ENCODE data around the gene MIPOL1. TPM values are rescaled to one million over a fixed set of nuclear protein-coding genes. Genes with fewer than 3 reads are reported as not detected.

Gene MIPOL1
- total and polyA plus RNA-seq, 2 of the 4 experiments (the other 2 are of a cell fraction): 2.7 to 5.9 TPM

DNA sequence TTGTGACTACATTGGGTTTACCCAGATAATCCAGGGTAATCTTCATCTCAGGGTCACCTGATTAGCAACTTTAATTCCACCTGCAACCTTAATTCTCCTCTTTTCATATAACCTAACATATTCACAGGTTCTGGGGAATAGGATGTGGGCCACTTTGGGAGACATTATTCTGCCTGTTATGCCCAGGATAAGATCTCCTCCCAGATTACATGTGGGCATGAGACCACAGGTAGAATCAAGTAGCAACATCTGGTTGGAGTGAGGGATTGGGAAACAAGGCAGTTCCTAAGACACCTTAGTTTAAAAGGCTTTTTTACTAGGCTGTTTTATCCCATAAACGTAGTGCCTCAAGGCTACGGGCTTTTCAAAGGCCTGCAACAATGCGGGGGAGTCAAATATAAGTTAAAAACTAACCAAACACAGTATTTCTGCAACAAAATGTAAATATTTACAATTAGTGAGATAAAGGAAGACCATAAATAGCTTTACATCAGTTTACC is 215.8 kb downstream of the MIPOL1 start:
- H3K9me3 ChIP-seq (ENCODE audit: control insufficient read depth, insufficient read depth, low read length): no peaks in the 10 kb centered on the region
- ATAC-seq (ENCODE audit: low read depth) (no peak), DNase-seq (no peak)
- H2AK9ac ChIP-seq (replicated peaks; ENCODE audit: low read depth, low read length, poor library complexity): no peak overlapping the region
- no peaks in the 10 kb centered on the region for H3K4me1 ChIP-seq (ENCODE audit: control insufficient read depth, insufficient read depth, low read length)
- no peak overlapping the region for H3K4ac ChIP-seq (ENCODE audit: low read depth, low read length)
- dilution Hi-C loops (cut with HindIII; ENCODE audit: low sequenced_read_pairs, unreplicated experiment): no loop called here
- ChIA-PET CTCF (no interaction called here), POLR2A (ENCODE audit: unreplicated experiment) (no interaction called here)
- H2AFZ ChIP-seq (replicated peaks; ENCODE audit: low read length, poor library complexity): no peak overlapping the region
- H3K23ac ChIP-seq (ENCODE audit: low read depth, low read length): no peak overlapping the region
- H2BK15ac ChIP-seq (ENCODE audit: low read depth, low read length): no peak overlapping the region
- no peaks in the 10 kb centered on the region for H3K27me3 ChIP-seq (ENCODE audit: control insufficient read depth, insufficient read depth, low read length)
- H2BK20ac ChIP-seq (ENCODE audit: low read depth, low read length): no peak overlapping the region
- no peak overlapping the region for H2BK120ac ChIP-seq (ENCODE audit: low read depth, low read length)
- TF ChIP-seq, protein P1, sequence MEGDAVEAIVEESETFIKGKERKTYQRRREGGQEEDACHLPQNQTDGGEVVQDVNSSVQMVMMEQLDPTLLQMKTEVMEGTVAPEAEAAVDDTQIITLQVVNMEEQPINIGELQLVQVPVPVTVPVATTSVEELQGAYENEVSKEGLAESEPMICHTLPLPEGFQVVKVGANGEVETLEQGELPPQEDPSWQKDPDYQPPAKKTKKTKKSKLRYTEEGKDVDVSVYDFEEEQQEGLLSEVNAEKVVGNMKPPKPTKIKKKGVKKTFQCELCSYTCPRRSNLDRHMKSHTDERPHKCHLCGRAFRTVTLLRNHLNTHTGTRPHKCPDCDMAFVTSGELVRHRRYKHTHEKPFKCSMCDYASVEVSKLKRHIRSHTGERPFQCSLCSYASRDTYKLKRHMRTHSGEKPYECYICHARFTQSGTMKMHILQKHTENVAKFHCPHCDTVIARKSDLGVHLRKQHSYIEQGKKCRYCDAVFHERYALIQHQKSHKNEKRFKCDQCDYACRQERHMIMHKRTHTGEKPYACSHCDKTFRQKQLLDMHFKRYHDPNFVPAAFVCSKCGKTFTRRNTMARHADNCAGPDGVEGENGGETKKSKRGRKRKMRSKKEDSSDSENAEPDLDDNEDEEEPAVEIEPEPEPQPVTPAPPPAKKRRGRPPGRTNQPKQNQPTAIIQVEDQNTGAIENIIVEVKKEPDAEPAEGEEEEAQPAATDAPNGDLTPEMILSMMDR (conservative IDR thresholded peaks at IDR 0.05; ENCODE audit: low read depth, low read length): no peak
- no peak for TF ChIP-seq NFE2L2 (IDR thresholded peaks at IDR 0.05; ENCODE audit: low read depth, low read length)
- TF ChIP-seq CEBPB (IDR thresholded peaks at IDR 0.05; ENCODE audit: low read depth, low read length): no peak
- TF ChIP-seq MAZ (IDR thresholded peaks at IDR 0.05; ENCODE audit: borderline replicate concordance, low read depth, low read length): no peak
- TF ChIP-seq RCOR1 (IDR thresholded peaks at IDR 0.05; ENCODE audit: insufficient replicate concordance, low read length): no peak
- TF ChIP-seq POLR2A (IDR thresholded peaks at IDR 0.05; ENCODE audit: low read depth, low read length): no peak
- TF ChIP-seq SMC3 (IDR thresholded peaks at IDR 0.05; ENCODE audit: low read depth, low read length): no peak
- TF ChIP-seq RAD21 (IDR thresholded peaks at IDR 0.05; ENCODE audit: low read length): no peak
- TF ChIP-seq FOS (IDR thresholded peaks at IDR 0.05; ENCODE audit: low read depth, low read length): no peak
- no peak for TF ChIP-seq MXI1 (IDR thresholded peaks at IDR 0.05; ENCODE audit: borderline replicate concordance, low read depth, low read length)
- TF ChIP-seq MAFK (IDR thresholded peaks at IDR 0.05; ENCODE audit: low read depth, low read length): no peak
- no peak for TF ChIP-seq BHLHE40 (IDR thresholded peaks at IDR 0.05; ENCODE audit: low read depth, low read length)
- TF ChIP-seq, protein P2, sequence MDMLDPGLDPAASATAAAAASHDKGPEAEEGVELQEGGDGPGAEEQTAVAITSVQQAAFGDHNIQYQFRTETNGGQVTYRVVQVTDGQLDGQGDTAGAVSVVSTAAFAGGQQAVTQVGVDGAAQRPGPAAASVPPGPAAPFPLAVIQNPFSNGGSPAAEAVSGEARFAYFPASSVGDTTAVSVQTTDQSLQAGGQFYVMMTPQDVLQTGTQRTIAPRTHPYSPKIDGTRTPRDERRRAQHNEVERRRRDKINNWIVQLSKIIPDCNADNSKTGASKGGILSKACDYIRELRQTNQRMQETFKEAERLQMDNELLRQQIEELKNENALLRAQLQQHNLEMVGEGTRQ (IDR thresholded peaks at IDR 0.05; ENCODE audit: low read depth, low read length): no peak
- no peak for TF ChIP-seq RFX5 (IDR thresholded peaks at IDR 0.05; ENCODE audit: low read depth, low read length)
- TF ChIP-seq CHD1 (IDR thresholded peaks at IDR 0.05; ENCODE audit: low read depth, low read length): no peak
- TF ChIP-seq, protein P3, sequence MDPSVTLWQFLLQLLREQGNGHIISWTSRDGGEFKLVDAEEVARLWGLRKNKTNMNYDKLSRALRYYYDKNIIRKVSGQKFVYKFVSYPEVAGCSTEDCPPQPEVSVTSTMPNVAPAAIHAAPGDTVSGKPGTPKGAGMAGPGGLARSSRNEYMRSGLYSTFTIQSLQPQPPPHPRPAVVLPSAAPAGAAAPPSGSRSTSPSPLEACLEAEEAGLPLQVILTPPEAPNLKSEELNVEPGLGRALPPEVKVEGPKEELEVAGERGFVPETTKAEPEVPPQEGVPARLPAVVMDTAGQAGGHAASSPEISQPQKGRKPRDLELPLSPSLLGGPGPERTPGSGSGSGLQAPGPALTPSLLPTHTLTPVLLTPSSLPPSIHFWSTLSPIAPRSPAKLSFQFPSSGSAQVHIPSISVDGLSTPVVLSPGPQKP (IDR thresholded peaks at IDR 0.05; ENCODE audit: borderline replicate concordance, low read depth, low read length): no peak
- no peak overlapping the region for H4K8ac ChIP-seq (ENCODE audit: low read depth in 2 of 2, low read length in 2 of 2)
- no peak overlapping the region for H3K27ac ChIP-seq (ENCODE audit: insufficient read depth, low read length)
- no peak overlapping the region for H4K91ac ChIP-seq (ENCODE audit: insufficient read depth, low read depth, low read length)
- H3K56ac ChIP-seq (ENCODE audit: extremely low read depth, insufficient read depth, low read length): no peak overlapping the region
- no peak overlapping the region for H3K18ac ChIP-seq (ENCODE audit: low read depth, low read length)
- no peak overlapping the region for H3K14ac ChIP-seq (replicated peaks; ENCODE audit: low read depth, low read length)
- no TSS peak for BruUV-seq (replicated peaks)
- peaks cover 2% of the 10 kb centered on the region; the same call in 1 of the 2 replicates for H3K9me1 ChIP-seq (ENCODE audit: insufficient read depth, low read length)
- H3K9ac ChIP-seq (ENCODE audit: low read depth, low read length): no peak overlapping the region
- no peak overlapping the region for H3K4me2 ChIP-seq (ENCODE audit: low read depth, low read length)
- intact Hi-C loops (cut with micrococcal nuclease): no loop called here
- no peak overlapping the region for H2BK5ac ChIP-seq (ENCODE audit: low read depth, low read length, poor library complexity, severe bottlenecking)
- H4K5ac ChIP-seq (ENCODE audit: low read depth, low read length): no peak overlapping the region
- H3K79me1 ChIP-seq (ENCODE audit: low read depth in 1 of 2, low read length in 2 of 2): no peaks in the 10 kb centered on the region
- no peaks in the 10 kb centered on the region for H4K20me1 ChIP-seq (ENCODE audit: insufficient read depth, low read length)
- H3K4me3 ChIP-seq (ENCODE audit: insufficient read depth, low read depth, low read length): no peak overlapping the region
- no peaks in the 10 kb centered on the region for H3K36me3 ChIP-seq (ENCODE audit: control insufficient read depth, insufficient read depth, low read length)
- WGBS, 2 experiments (ENCODE audit: extremely low coverage in 2 of 2, insufficient read length in 1 of 2): no CpG with 5 or more reads among the region's 3 CpGs
- in situ Hi-C loops (cut with MboI; ENCODE audit: low sequenced_read_pairs): no loop called here
- H2AK5ac ChIP-seq (ENCODE audit: low read depth, low read length): no peak overlapping the region
